GM12878 (cell line): Measurements from ENCODE around the gene KLHL2.
"Not testable (repeated sequence)": the region's sequence is repeated elsewhere in the genome, so short reads cannot be mapped to it uniquely, and the experiment has no call there.

Experiments
- CBX5 ChIP-seq: sonication (generic); IDR thresholded peaks from 2 replicates; pipeline ENCODE4 v1.6.1; 2016; ENCODE audit warnings: low read depth, moderate library complexity, mild to moderate bottlenecking, inconsistent platforms
- CHD4 ChIP-seq: fragments of 200-600 bp; sonication (generic); IDR thresholded peaks from 2 replicates; pipeline ENCODE4 v1.6.1; 2016; ENCODE audit warnings: mild to moderate bottlenecking
- MEF2A ChIP-seq: IDR thresholded peaks from 2 replicates; pipeline ENCODE4 v1.6.1; 2011; ENCODE audit warnings: low read depth, mild to moderate bottlenecking, low read length, moderate library complexity; ENCODE audit not compliant: insufficient read depth
- NFIC ChIP-seq: IDR thresholded peaks from 2 replicates; pipeline ENCODE4 v1.6.1; 2012; ENCODE audit warnings: low read depth, mild to moderate bottlenecking, inconsistent platforms, low read length, moderate library complexity
- POLR2AphosphoS5 ChIP-seq: IDR thresholded peaks from 2 replicates; pipeline ENCODE4 v1.6.1; 2011; ENCODE audit warnings: mild to moderate bottlenecking, low read length, inconsistent platforms
- TAF1 ChIP-seq: IDR thresholded peaks from 2 replicates; pipeline ENCODE4 v1.6.1; 2011; ENCODE audit warnings: mild to moderate bottlenecking, low read depth, low read length, borderline replicate concordance
- TF ChIP-seq, protein P1 (sequence below), 3 experiments: IDR thresholded peaks in 2 of 3; conservative IDR thresholded peaks in 1 of 3; 2 replicates each; pipeline ENCODE4 v1.5.1; 2011; ENCODE audit warnings: low read depth in 3 of 3, low read length in 3 of 3, mild to moderate bottlenecking in 3 of 3, control low read depth in 2 of 3, moderate library complexity in 2 of 3, inconsistent platforms in 1 of 3, mixed read lengths in 1 of 3; ENCODE audit not compliant: control insufficient read depth in 2 of 3, insufficient read depth in 1 of 3; ENCODE audit errors: extremely low read depth in 1 of 3

DNA sequence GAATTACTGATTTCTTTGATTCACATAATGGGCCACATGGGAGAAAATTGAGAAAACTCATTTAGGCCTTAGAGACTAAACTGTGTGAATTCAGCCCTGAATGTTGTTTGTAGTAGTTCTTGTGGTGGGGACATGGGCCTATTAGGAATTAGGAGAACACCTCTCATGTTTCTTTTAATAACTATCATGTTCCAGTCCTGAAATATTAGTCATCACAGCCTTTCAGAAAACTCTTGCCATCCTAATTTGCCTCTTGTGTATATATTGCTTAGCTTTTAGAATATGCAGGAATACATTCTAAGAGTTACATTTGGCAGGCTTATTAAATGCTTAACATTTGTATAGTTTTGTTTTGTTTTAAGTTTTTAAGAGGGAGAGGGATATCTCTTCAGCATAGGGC is 33.4 kb downstream of the KLHL2 start:
- not testable (repeated sequence) for TF ChIP-seq NFIC, CHD4, POLR2AphosphoS5, TAF1, CBX5, MEF2A
- TF ChIP-seq, protein P1, sequence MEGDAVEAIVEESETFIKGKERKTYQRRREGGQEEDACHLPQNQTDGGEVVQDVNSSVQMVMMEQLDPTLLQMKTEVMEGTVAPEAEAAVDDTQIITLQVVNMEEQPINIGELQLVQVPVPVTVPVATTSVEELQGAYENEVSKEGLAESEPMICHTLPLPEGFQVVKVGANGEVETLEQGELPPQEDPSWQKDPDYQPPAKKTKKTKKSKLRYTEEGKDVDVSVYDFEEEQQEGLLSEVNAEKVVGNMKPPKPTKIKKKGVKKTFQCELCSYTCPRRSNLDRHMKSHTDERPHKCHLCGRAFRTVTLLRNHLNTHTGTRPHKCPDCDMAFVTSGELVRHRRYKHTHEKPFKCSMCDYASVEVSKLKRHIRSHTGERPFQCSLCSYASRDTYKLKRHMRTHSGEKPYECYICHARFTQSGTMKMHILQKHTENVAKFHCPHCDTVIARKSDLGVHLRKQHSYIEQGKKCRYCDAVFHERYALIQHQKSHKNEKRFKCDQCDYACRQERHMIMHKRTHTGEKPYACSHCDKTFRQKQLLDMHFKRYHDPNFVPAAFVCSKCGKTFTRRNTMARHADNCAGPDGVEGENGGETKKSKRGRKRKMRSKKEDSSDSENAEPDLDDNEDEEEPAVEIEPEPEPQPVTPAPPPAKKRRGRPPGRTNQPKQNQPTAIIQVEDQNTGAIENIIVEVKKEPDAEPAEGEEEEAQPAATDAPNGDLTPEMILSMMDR (IDR thresholded peaks at IDR 0.05 in 2 of 3, conservative IDR thresholded peaks at IDR 0.05 in 1 of 3; ENCODE audit: control insufficient read depth in 2 of 3, extremely low read depth in 1 of 3, insufficient read depth in 1 of 3, low read depth in 3 of 3, low read length in 3 of 3), result not testable (repeated sequence)
